GM12872 (cell line): ENCODE measurements around the gene SLC35F3.

ENCODE experiments used
- CTCF ChIP-seq: IDR thresholded peaks from 3 replicates; pipeline ENCODE4 v1.5.1; 2011; ENCODE audit warnings: low read depth, mild to moderate bottlenecking, low read length, moderate library complexity; ENCODE audit not compliant: insufficient read depth

The SLC35F3 gene

GRCh38 chr1:234261545-234261944 is 357.1 kb downstream of the SLC35F3 start:
- no peak for TF ChIP-seq CTCF

GRCh38 chr1:234262007-234262753 is 357.7 kb downstream of the SLC35F3 start:
- TF ChIP-seq CTCF, result no peak

- TF ChIP-seq CTCF, result no peak
Measured at GRCh38 chr1:234262754-234263105, 358.3 kb downstream of the SLC35F3 start.

- TF ChIP-seq CTCF, result no peak
Measured at GRCh38 chr1:234264832-234265231, 360.4 kb downstream of the SLC35F3 start.

GRCh38 chr1:234265321-234265720 is 360.8 kb downstream of the SLC35F3 start:
- TF ChIP-seq CTCF, result no peak

GRCh38 chr1:234265861-234266260 is 361.4 kb downstream of the SLC35F3 start:
- no peak for TF ChIP-seq CTCF

- no peak for TF ChIP-seq CTCF
Measured at GRCh38 chr1:234270093-234270492, 365.6 kb downstream of the SLC35F3 start.
